HG02840 (cell line): ENCODE results near the gene PTPMT1.
A peak's percentile ranks its signal among the peaks of the same experiment; 100 is the strongest.
"Not testable (repeated sequence)": the region's sequence is repeated elsewhere in the genome, so short reads cannot be mapped to it uniquely, and the experiment has no call there.

ENCODE experiments used
- ATAC-seq: cut with Tn5 transposase; IDR thresholded peaks from one replicate; pipeline ENCODE4 v1.9.1; 2021; ENCODE audit warnings: mild to moderate bottlenecking, moderate library complexity, moderate number of reproducible peaks; ENCODE audit not compliant: unreplicated experiment, low FRiP score

Gene PTPMT1

DNA sequence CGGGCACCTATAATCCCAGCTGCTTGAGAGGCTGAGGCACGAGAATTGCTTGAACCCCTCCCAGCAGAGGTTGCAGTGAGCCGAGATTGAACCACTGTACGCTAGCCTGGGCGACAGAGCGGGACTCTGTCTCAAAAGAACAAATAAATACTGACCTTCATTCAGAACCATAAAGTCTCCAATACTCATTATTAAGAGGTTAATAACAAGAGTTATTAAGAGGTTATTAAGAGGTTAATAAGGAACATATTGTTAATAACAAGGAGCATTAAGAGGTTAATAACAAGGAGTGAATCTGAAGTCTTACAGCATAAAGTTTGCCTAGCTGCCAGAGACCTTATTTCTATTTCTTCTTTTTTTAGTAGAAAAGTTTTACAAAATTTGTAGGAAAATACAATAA is 20.1 kb upstream of the PTPMT1 start:
- no peak for ATAC-seq

DNA sequence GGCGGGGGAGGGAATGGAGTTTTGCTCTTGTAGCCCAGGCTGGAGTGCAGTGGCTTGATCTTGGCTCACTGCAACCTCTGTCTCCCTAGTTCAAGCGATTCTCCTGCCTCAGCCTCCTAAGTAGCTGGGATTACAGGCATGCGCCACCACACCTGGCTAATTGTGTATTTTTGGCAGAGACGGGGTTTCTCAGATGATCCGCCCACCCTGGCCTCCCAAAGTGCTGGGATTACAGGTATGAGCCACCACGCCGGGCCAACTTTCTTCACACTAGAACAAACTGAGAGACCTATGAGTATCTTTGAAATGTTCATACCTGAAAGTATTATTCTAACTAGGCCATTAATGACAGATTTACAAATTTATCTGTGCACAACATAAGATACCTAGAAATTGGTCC is 19.1 kb upstream of the PTPMT1 start:
- ATAC-seq: not testable (repeated sequence)

DNA sequence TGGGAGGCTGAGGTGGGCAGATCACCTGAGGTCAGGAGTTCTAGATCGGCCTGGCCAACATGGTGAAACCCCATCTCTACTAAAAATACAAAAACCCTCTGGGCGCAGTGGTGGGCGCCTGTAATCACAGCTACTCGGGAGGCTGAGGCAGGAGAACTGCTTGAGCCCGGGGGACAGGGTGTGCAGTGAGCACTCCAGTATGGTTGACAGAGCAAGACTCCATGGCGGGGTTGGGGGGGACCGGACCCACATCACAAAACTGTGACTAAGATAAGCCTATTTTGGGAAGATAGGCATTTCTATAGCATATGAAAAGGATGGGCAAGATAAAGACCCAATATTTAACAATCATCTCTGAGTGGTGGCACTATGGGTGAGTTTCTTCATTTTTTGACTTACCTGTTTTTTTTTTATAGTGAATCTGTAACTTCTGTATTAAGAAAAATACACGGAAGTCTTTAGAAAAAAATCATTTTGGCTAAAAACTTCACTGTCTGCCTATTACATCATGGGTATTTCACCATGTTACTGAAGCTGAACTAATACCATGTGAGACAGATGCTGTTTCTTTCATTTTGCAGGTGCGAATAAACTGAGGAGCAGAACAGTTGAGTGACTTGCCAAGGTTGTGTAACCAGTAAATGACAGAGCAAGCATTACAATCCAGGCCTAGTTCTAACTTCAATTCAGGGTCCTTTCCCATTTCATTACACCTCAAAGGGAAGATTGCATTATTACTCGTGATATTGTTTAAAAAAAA is 14.9 kb upstream of the PTPMT1 start:
- no peak for ATAC-seq

GRCh38 chr11:47551086-47551485 is 14.3 kb upstream of the PTPMT1 start:
- ATAC-seq: no peak

GRCh38 chr11:47552056-47552565 is 13.3 kb upstream of the PTPMT1 start:
- ATAC-seq: peak; percentile 2

- peak; percentile 90 for ATAC-seq
These were observed 12.6 kb upstream of the PTPMT1 start, which contains the start of gene CELF1 for GRCh38 chr11:47552566-47553405. TSS of gene CELF1 (minus strand) at chr11:47553132. CDS start at chr11:47499523, 53,609 bp downstream.

GRCh38 chr11:47553406-47553743 is 12.0 kb upstream of the PTPMT1 start:
- ATAC-seq: peak; percentile 27

DNA sequence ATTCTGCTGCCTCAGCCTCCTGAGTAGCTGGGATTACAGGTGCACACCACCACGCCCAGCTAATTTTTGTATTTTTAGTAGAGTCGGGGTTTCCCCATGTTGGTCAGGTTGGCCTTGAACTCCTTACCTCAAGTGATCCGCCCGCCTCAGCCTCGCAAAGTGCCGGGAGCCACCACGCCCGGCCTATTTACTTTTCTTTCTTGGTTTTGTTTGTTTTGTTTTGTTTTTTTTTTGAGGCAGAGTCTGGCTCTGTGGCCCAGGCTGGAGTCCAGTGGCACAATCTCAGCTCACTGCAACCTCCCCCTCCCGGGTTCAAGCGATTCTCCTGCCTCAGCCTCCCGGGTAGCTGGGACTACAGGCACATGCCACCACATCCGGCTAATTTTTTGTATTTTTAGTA is 8.4 kb upstream of the PTPMT1 start:
- ATAC-seq: not testable (repeated sequence)

DNA sequence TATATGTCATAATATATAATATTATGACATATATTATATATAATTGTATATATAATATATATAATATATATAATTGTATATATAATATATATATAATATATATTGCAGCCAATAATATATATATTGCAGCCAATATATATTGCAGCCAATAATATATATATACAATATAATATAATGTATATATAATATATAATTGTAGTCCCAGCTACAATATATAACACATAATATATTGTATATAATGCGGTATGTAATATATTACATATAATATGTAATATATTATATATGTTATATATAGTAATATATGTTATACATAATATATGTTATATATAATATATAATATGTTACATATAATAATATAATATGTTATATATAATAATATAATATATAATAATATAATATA is 6.7 kb upstream of the PTPMT1 start:
- ATAC-seq: no peak

- ATAC-seq: no peak
These were observed 5.0 kb upstream of the PTPMT1 start for GRCh38 chr11:47560426-47560825.

DNA sequence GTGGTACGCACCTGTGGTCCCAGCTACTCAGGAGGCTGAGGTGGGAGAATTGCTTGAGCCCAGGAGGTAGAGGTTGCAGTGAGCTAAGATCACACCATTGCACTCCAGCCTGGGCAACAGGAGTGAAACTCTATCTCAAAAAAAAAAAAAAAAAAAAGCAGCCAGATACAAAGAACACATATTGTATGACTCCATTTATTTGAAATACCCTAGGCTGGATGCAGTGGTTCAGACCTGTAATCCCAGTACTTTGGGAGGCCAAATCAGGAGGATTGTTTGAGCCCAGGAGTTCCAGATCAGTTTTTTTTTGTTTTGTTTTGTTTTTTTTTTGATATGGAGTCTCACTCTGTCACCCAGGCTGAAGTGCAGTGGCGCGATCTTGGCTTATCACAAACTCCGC is 3.0 kb upstream of the PTPMT1 start:
- not testable (repeated sequence) for ATAC-seq

GRCh38 chr11:47564366-47564765 is 1.0 kb upstream of the PTPMT1 start:
- not testable (repeated sequence) for ATAC-seq

- peak; percentile 21 for ATAC-seq
These were observed 463 bp upstream of the PTPMT1 start for GRCh38 chr11:47564933-47565339.

DNA sequence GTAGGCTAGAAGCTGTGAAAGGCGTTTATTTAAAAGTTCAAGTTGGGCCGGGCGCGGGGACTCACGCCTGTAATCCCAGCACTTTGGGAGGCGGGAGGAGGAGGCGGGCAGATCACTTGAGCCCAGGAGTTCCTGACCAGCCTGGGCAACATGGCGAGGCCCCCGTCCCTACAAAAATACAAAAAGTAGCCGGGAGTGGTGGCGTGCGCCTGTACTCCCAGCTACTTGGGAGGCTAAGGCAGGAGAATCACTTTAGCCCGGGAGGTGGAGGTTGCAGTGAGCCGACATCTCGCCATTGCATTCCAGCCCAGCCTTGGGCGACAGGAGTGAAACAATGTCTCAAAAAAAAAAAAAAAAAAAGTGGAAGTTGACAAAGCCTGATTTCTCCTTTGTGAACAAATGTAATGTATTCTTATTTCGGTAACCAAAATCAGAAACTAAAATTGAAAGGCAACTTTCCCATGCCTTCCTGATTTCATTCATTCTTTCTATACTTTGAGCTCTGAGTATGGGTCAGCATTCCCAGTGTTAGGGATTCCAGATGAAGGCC is 825 bp downstream of the PTPMT1 start:
- no peak for ATAC-seq

DNA sequence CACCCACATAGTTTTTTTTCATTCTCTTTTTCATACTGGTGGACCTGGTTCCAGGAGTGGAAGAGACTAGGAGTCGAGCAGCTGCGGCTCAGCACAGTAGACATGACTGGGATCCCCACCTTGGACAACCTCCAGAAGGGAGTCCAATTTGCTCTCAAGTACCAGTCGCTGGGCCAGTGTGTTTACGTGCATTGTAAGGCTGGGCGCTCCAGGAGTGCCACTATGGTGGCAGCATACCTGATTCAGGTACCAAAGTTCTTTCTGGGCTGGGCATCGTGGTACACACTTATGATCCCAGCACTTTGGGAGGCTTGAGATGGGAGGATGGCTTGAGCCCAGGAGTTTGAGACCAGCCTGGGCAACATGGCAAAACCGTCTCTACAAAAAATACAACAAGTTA is 4.2 kb downstream of the PTPMT1 start:
- ATAC-seq: no peak

DNA sequence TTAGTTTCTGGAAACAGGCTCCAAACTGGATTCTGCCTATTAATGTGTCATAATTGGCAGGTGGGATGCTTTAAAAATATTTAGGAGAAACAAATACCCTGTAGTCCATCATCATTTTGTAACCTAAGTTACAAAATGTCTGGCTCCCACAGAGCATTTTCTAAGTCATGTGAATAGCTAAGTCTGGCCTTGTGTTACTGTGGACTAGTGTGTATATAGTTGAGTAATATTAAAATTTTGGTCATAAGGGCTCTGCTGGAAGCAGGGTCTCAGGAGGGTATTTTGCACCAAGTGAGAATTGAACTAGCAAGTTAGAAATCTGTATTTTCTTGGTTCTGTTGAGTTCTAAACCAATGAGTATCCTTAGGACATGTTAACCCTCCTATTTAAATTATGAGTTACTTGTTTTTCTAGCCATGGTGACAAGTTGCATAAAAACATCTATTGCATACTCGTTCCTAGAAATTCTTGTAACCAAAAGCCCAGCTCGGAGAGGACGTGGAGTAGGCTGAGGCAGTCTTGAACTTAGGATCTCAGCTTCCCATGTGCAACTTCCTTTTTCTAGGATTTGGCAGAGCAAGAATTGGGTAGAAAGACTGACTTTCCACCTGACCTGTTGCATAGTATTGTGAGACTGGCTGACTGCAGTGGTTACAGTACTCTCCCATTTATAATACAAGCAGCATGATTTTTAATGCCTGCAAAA is 5.4 kb downstream of the PTPMT1 start:
- no peak for ATAC-seq

GRCh38 chr11:47571357-47571729 is 5.9 kb downstream of the PTPMT1 start:
- no peak for ATAC-seq

DNA sequence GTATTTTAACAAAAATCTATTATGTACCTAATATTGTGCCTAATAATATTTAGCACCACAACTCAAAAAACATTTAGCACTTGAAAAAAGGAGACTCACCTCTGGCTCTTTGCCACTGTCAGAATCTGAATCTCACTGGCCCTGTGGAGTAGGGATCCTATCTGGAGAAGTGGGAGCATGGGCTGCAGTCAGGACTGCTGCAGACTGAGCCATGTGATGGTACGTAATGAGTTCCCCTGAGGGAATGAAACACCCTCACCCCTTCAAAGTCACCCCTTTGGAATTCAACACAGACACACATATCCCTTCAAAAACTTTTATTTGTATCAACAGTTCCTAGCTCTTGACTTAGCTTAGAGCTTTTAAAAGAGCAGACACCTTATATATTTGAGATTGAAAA is 6.5 kb downstream of the PTPMT1 start:
- no peak for ATAC-seq

- no peak for ATAC-seq
These were observed 7.4 kb downstream of the PTPMT1 start for GRCh38 chr11:47572715-47573255.

- no peak for ATAC-seq
These were observed 7.9 kb downstream of the PTPMT1 start for GRCh38 chr11:47573321-47573720.
